Measurements from ENCODE around the gene AARSD1.
"Not testable (repeated sequence)": the region's sequence is repeated elsewhere in the genome, so short reads cannot be mapped to it uniquely, and the experiment has no call there.

AARSD1 gene

GRCh38 chr17:42950044-42950783, 14.0 kb downstream of the AARSD1 start:
- Histone ChIP-seq H3K27ac (ENCODE audit: insufficient read depth, low read length, poor library complexity, severe bottlenecking) (no peak overlapping the region), H3K27me3 (replicated peaks; ENCODE audit: control insufficient read depth, insufficient read depth, low read length, poor library complexity, severe bottlenecking) (no peaks in the 10 kb centered on the region), H3K36me3 (ENCODE audit: control insufficient read depth, insufficient read depth, low read length) (peaks cover 47% of the 10 kb centered on the region), H3K4me3 (ENCODE audit: insufficient read depth, low read depth, low read length, poor library complexity, severe bottlenecking) (no peak overlapping the region), H3K9me3 (ENCODE audit: control insufficient read depth, low read length) (no peaks in the 10 kb centered on the region), H3K4me1 (ENCODE audit: control insufficient read depth, insufficient read depth, low read length, poor library complexity, severe bottlenecking) (no peaks in the 10 kb centered on the region)
- no peak for DNase-seq

GRCh38 chr17:42946812-42947211, 17.4 kb downstream of the AARSD1 start:
- no peak overlapping the region for H3K27ac ChIP-seq (ENCODE audit: insufficient read depth, low read length, poor library complexity, severe bottlenecking)
- DNase-seq = no peak

GRCh38 chr17:42944211-42944610, 20.0 kb downstream of the AARSD1 start:
- DNase-seq = no peak
- H3K4me1 ChIP-seq (ENCODE audit: control insufficient read depth, insufficient read depth, low read length, poor library complexity, severe bottlenecking) = no peaks in the 10 kb centered on the region
- no peaks in the 10 kb centered on the region for H3K9me3 ChIP-seq (ENCODE audit: control insufficient read depth, low read length)

More at GRCh38 chr17:42946812-42947211, 17.4 kb downstream of the AARSD1 start:
- Histone ChIP-seq H3K9me3 (ENCODE audit: control insufficient read depth, low read length) (no peaks in the 10 kb centered on the region), H3K4me1 (ENCODE audit: control insufficient read depth, insufficient read depth, low read length, poor library complexity, severe bottlenecking) (no peaks in the 10 kb centered on the region), H3K4me3 (ENCODE audit: insufficient read depth, low read depth, low read length, poor library complexity, severe bottlenecking) (no peak overlapping the region), H3K36me3 (ENCODE audit: control insufficient read depth, insufficient read depth, low read length) (peaks cover 18% of the 10 kb centered on the region), H3K27me3 (replicated peaks; ENCODE audit: control insufficient read depth, insufficient read depth, low read length, poor library complexity, severe bottlenecking) (no peaks in the 10 kb centered on the region)

GRCh38 chr17:42937712-42938596, 26.3 kb downstream of the AARSD1 start:
- H3K4me1 ChIP-seq (ENCODE audit: control insufficient read depth, insufficient read depth, low read length, poor library complexity, severe bottlenecking) = no peaks in the 10 kb centered on the region
- DNase-seq = no peak
- H3K9me3 ChIP-seq (ENCODE audit: control insufficient read depth, low read length) = no peaks in the 10 kb centered on the region
- no peak overlapping the region for H3K27ac ChIP-seq (ENCODE audit: insufficient read depth, low read length, poor library complexity, severe bottlenecking)
- no peaks in the 10 kb centered on the region for H3K36me3 ChIP-seq (ENCODE audit: control insufficient read depth, insufficient read depth, low read length)
- H3K4me3 ChIP-seq (ENCODE audit: insufficient read depth, low read depth, low read length, poor library complexity, severe bottlenecking) = no peak overlapping the region
- H3K27me3 ChIP-seq (replicated peaks; ENCODE audit: control insufficient read depth, insufficient read depth, low read length, poor library complexity, severe bottlenecking) = no peaks in the 10 kb centered on the region

More at GRCh38 chr17:42944211-42944610, 20.0 kb downstream of the AARSD1 start:
- Histone ChIP-seq H3K27me3 (replicated peaks; ENCODE audit: control insufficient read depth, insufficient read depth, low read length, poor library complexity, severe bottlenecking) (no peaks in the 10 kb centered on the region), H3K36me3 (ENCODE audit: control insufficient read depth, insufficient read depth, low read length) (no peaks in the 10 kb centered on the region), H3K4me3 (ENCODE audit: insufficient read depth, low read depth, low read length, poor library complexity, severe bottlenecking) (no peak overlapping the region), H3K27ac (ENCODE audit: insufficient read depth, low read length, poor library complexity, severe bottlenecking) (no peak overlapping the region)

GRCh38 chr17:42929497-42929844, 34.8 kb downstream of the AARSD1 start:
- Histone ChIP-seq H3K27ac (ENCODE audit: insufficient read depth, low read length, poor library complexity, severe bottlenecking) (no peak overlapping the region), H3K4me3 (ENCODE audit: insufficient read depth, low read depth, low read length, poor library complexity, severe bottlenecking) (no peak overlapping the region)
- DNase-seq = no peak

GRCh38 chr17:42928714-42929496, 35.3 kb downstream of the AARSD1 start:
- H3K4me1 ChIP-seq (ENCODE audit: control insufficient read depth, insufficient read depth, low read length, poor library complexity, severe bottlenecking) = no peaks in the 10 kb centered on the region
- no peaks in the 10 kb centered on the region for H3K9me3 ChIP-seq (ENCODE audit: control insufficient read depth, low read length)
- no peaks in the 10 kb centered on the region for H3K27me3 ChIP-seq (replicated peaks; ENCODE audit: control insufficient read depth, insufficient read depth, low read length, poor library complexity, severe bottlenecking)
- DNase-seq = no peak
- no peak overlapping the region for H3K27ac ChIP-seq (ENCODE audit: insufficient read depth, low read length, poor library complexity, severe bottlenecking)
- H3K36me3 ChIP-seq (ENCODE audit: control insufficient read depth, insufficient read depth, low read length) = no peaks in the 10 kb centered on the region
- H3K4me3 ChIP-seq (ENCODE audit: insufficient read depth, low read depth, low read length, poor library complexity, severe bottlenecking) = no peak overlapping the region

More at GRCh38 chr17:42929497-42929844, 34.8 kb downstream of the AARSD1 start:
- H3K36me3 ChIP-seq (ENCODE audit: control insufficient read depth, insufficient read depth, low read length) = no peaks in the 10 kb centered on the region
- no peaks in the 10 kb centered on the region for H3K4me1 ChIP-seq (ENCODE audit: control insufficient read depth, insufficient read depth, low read length, poor library complexity, severe bottlenecking)
- H3K27me3 ChIP-seq (replicated peaks; ENCODE audit: control insufficient read depth, insufficient read depth, low read length, poor library complexity, severe bottlenecking) = no peaks in the 10 kb centered on the region
- no peaks in the 10 kb centered on the region for H3K9me3 ChIP-seq (ENCODE audit: control insufficient read depth, low read length)

- H3K4me1 ChIP-seq (ENCODE audit: control insufficient read depth, insufficient read depth, low read length, poor library complexity, severe bottlenecking) = no peaks in the 10 kb centered on the region
- H3K36me3 ChIP-seq (ENCODE audit: control insufficient read depth, insufficient read depth, low read length) = no peaks in the 10 kb centered on the region
- no peaks in the 10 kb centered on the region for H3K27me3 ChIP-seq (replicated peaks; ENCODE audit: control insufficient read depth, insufficient read depth, low read length, poor library complexity, severe bottlenecking)
- no peak for DNase-seq
- H3K9me3 ChIP-seq (ENCODE audit: control insufficient read depth, low read length) = no peaks in the 10 kb centered on the region
- no peak overlapping the region for H3K27ac ChIP-seq (ENCODE audit: insufficient read depth, low read length, poor library complexity, severe bottlenecking)
- no peak overlapping the region for H3K4me3 ChIP-seq (ENCODE audit: insufficient read depth, low read depth, low read length, poor library complexity, severe bottlenecking)
These were observed 39.4 kb downstream of the AARSD1 start for GRCh38 chr17:42924891-42925290.

GRCh38 chr17:42923472-42923871, 40.8 kb downstream of the AARSD1 start:
- not testable (repeated sequence) for DNase-seq; H3K36me3 ChIP-seq (ENCODE audit: control insufficient read depth, insufficient read depth, low read length); H3K27me3 ChIP-seq (replicated peaks; ENCODE audit: control insufficient read depth, insufficient read depth, low read length, poor library complexity, severe bottlenecking); H3K4me3 ChIP-seq (ENCODE audit: insufficient read depth, low read depth, low read length, poor library complexity, severe bottlenecking); H3K27ac ChIP-seq (ENCODE audit: insufficient read depth, low read length, poor library complexity, severe bottlenecking); H3K9me3 ChIP-seq (ENCODE audit: control insufficient read depth, low read length); H3K4me1 ChIP-seq (ENCODE audit: control insufficient read depth, insufficient read depth, low read length, poor library complexity, severe bottlenecking)

- no peaks in the 10 kb centered on the region for H3K36me3 ChIP-seq (ENCODE audit: control insufficient read depth, insufficient read depth, low read length)
- H3K9me3 ChIP-seq (ENCODE audit: control insufficient read depth, low read length) = no peaks in the 10 kb centered on the region
- H3K4me3 ChIP-seq (ENCODE audit: insufficient read depth, low read depth, low read length, poor library complexity, severe bottlenecking) = no peak overlapping the region
- no peak for DNase-seq
- no peaks in the 10 kb centered on the region for H3K4me1 ChIP-seq (ENCODE audit: control insufficient read depth, insufficient read depth, low read length, poor library complexity, severe bottlenecking)
- no peak overlapping the region for H3K27ac ChIP-seq (ENCODE audit: insufficient read depth, low read length, poor library complexity, severe bottlenecking)
- no peaks in the 10 kb centered on the region for H3K27me3 ChIP-seq (replicated peaks; ENCODE audit: control insufficient read depth, insufficient read depth, low read length, poor library complexity, severe bottlenecking)
These were observed 42.0 kb downstream of the AARSD1 start for GRCh38 chr17:42922294-42922693.

Data from effector memory CD4-positive, alpha-beta T cell (primary cell).